K562 (cell line): Measurements from ENCODE around the gene RGL4. TPM values are rescaled to one million over a fixed set of nuclear protein-coding genes. Genes with fewer than 3 reads are reported as not detected.

Experiments
- ADNP ChIP-seq: fragments of 200-800 bp; sonication (Bioruptor generic); IDR thresholded peaks from 2 replicates; pipeline ENCODE4 v1.6.1; 2016; ENCODE audit warnings: missing genetic modification characterization, missing compliant biosample characterization
- CBFB ChIP-seq: sonication (generic); formaldehyde crosslinking; IDR thresholded peaks from 2 replicates; pipeline ENCODE4 v1.4.0; 2020; ENCODE audit warnings: mild to moderate bottlenecking, missing genetic modification reagents
- COPS2 ChIP-seq: fragments of 450-650 bp; conservative IDR thresholded peaks from 2 replicates; pipeline ENCODE4 v1.6.1; 2016; ENCODE audit warnings: mild to moderate bottlenecking, moderate library complexity
- ETV1 ChIP-seq: fragments of 450-650 bp; conservative IDR thresholded peaks from 2 replicates; pipeline ENCODE4 v1.6.1; 2016; ENCODE audit warnings: missing genetic modification characterization, control low read depth, low read depth, missing compliant biosample characterization
- KDM5B ChIP-seq: fragments of 200-600 bp; sonication (generic); IDR thresholded peaks from 2 replicates; pipeline ENCODE4 v1.6.1; 2012; ENCODE audit warnings: low read depth, mild to moderate bottlenecking, moderate library complexity, low read length, control low read depth, inconsistent platforms; ENCODE audit not compliant: insufficient replicate concordance
- NCOA6 ChIP-seq: fragments of 450-650 bp; IDR thresholded peaks from 2 replicates; pipeline ENCODE4 v1.6.1; 2017; ENCODE audit warnings: mild to moderate bottlenecking
- RUNX1 ChIP-seq: sonication (generic); IDR thresholded peaks from 2 replicates; pipeline ENCODE4 v1.6.1; 2016; ENCODE audit warnings: antibody characterized with exemption, low read depth
- XRCC3 ChIP-seq: fragments of 450-650 bp; IDR thresholded peaks from 2 replicates; pipeline ENCODE4 v1.6.1; 2017; ENCODE audit warnings: mild to moderate bottlenecking, moderate library complexity
- ZNF197 ChIP-seq: fragments of 200-800 bp; sonication (Bioruptor generic); IDR thresholded peaks from 2 replicates; pipeline ENCODE4 v1.6.1; 2016; ENCODE audit warnings: low read depth, missing genetic modification characterization, missing compliant biosample characterization
- ZNF436 ChIP-seq: fragments of 250-450, 450-650 bp; sonication (Bioruptor Pico); formaldehyde crosslinking; IDR thresholded peaks from 2 replicates; pipeline ENCODE4 v1.7.0; 2020; ENCODE audit warnings: mild to moderate bottlenecking
- polyA plus RNA-seq, 8 experiments: library from polyadenylated mRNA; depleted of rRNA in 4 of 8; stranded (reverse) in 5 of 8; unstranded in 3 of 8; fragments of >200 nt; fragmentation: Nextera tagmentation in 2 of 8; fragmentation: Illumina TruSeq in 1 of 8; extraction: Ambion mirVana in 2 of 8; extraction: Trizol in 1 of 8; gene quantifications; 2 replicates each; pipeline versions ENCODE4 v1.2.1 to v1.2.3, GENCODE V29; 2011 to 2014; ENCODE audit warnings: inconsistent platforms in 1 of 8, missing spikeins in 1 of 8
- total RNA-seq, 7 experiments: library from RNA; depleted of rRNA in 6 of 7; stranded (reverse); fragments of >200 nt in 6 of 7; fragmentation: Illumina TruSeq in 2 of 7; extraction: Trizol in 2 of 7; gene quantifications; 2 replicates each; pipeline versions ENCODE4 v1.2.1 to v1.2.3, GENCODE V29; 2011 to 2021; ENCODE audit warnings: low replicate concordance in 1 of 7
- TF ChIP-seq, protein P1 (sequence below): fragments of 450-650 bp; formaldehyde crosslinking; conservative IDR thresholded peaks from 2 replicates; pipeline ENCODE4 v1.4.0; 2022; ENCODE audit warnings: mild to moderate bottlenecking, missing genetic modification characterization
- TF ChIP-seq, protein P2 (sequence below): sonication (generic); formaldehyde crosslinking; IDR thresholded peaks from 2 replicates; pipeline ENCODE4 v1.8.1; 2023; ENCODE audit warnings: missing genetic modification reagents, mild to moderate bottlenecking, borderline replicate concordance
- TF ChIP-seq, protein P3 (sequence below): fragments of 250-450 bp; sonication (Bioruptor Pico); IDR thresholded peaks from 2 replicates; pipeline ENCODE4 v1.5.0; 2021
- TF ChIP-seq, protein P4 (sequence below), 2 experiments: fragments of 450-650 bp in 1 of 2; sonication (generic) in 1 of 2; formaldehyde crosslinking; conservative IDR thresholded peaks; 2 replicates each; pipeline versions ENCODE4 v1.4.0 to v1.8.1; 2020 to 2022; ENCODE audit warnings: mild to moderate bottlenecking in 1 of 2, missing genetic modification reagents in 1 of 2

The RGL4 gene
- total and polyA plus RNA-seq, 9 of the 15 experiments (the other 6 are each of a cell fraction or from before 2014, with no cell fraction given), result not detected

DNA sequence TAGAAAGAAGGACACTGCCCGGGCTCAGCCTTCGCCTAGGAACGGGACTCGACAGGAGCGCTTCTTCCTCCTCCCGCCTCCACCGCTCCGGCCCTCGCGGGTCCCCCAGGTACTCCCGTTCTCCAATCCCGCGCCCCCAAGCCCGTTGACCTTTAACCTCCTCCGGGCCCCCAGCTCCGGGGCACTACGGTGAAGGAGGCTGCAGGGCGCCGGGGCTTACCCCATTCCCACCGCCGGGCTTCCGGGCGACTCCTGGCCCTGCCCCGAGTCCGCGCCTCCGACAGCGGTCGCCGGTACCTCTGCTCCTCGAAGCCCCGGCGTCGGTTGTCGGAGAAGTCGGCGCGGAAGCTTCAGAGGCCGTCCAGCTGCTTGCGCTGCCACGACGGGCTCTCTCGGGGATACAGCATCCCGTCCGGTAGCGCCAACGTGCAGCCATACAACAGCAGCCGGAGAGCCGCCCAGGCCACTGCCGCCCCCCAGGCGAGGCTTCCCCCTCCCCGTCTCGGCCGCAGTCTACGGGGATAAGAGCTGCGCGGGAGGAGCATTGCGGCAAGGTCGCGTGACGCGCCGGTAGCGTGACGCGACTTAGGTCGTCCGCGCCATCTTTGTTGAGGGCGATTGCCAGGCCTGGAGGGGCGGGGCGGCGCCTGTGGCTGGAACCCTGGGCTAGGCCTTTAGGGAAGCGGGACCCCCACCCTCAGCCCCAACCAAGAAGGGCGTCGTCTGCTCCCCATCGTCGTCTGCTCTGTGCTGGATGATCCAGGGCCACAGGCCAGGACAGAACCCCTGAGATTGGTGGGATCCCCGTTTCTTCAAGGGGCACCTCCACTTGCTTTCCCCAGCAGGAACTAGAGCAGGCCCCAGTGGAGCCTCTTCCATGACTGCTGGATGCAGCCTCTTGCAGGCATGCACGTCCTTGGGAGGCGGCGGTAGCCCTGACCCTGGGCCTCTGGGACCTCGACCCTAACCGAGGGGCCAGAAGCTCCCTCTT, 26.3 kb downstream of the RGL4 start (continued):
- TF ChIP-seq, protein P1, sequence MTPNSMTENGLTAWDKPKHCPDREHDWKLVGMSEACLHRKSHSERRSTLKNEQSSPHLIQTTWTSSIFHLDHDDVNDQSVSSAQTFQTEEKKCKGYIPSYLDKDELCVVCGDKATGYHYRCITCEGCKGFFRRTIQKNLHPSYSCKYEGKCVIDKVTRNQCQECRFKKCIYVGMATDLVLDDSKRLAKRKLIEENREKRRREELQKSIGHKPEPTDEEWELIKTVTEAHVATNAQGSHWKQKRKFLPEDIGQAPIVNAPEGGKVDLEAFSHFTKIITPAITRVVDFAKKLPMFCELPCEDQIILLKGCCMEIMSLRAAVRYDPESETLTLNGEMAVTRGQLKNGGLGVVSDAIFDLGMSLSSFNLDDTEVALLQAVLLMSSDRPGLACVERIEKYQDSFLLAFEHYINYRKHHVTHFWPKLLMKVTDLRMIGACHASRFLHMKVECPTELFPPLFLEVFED, result no peak
- peak; percentile 94 for TF ChIP-seq NCOA6
- 0 out of 2 replicates have a peak, but pooled peaks have one; percentile 9 for TF ChIP-seq ETV1 (tag)
- no peak for TF ChIP-seq ZNF197 (CRISPR knock-in tag)
- TF ChIP-seq, protein P2, sequence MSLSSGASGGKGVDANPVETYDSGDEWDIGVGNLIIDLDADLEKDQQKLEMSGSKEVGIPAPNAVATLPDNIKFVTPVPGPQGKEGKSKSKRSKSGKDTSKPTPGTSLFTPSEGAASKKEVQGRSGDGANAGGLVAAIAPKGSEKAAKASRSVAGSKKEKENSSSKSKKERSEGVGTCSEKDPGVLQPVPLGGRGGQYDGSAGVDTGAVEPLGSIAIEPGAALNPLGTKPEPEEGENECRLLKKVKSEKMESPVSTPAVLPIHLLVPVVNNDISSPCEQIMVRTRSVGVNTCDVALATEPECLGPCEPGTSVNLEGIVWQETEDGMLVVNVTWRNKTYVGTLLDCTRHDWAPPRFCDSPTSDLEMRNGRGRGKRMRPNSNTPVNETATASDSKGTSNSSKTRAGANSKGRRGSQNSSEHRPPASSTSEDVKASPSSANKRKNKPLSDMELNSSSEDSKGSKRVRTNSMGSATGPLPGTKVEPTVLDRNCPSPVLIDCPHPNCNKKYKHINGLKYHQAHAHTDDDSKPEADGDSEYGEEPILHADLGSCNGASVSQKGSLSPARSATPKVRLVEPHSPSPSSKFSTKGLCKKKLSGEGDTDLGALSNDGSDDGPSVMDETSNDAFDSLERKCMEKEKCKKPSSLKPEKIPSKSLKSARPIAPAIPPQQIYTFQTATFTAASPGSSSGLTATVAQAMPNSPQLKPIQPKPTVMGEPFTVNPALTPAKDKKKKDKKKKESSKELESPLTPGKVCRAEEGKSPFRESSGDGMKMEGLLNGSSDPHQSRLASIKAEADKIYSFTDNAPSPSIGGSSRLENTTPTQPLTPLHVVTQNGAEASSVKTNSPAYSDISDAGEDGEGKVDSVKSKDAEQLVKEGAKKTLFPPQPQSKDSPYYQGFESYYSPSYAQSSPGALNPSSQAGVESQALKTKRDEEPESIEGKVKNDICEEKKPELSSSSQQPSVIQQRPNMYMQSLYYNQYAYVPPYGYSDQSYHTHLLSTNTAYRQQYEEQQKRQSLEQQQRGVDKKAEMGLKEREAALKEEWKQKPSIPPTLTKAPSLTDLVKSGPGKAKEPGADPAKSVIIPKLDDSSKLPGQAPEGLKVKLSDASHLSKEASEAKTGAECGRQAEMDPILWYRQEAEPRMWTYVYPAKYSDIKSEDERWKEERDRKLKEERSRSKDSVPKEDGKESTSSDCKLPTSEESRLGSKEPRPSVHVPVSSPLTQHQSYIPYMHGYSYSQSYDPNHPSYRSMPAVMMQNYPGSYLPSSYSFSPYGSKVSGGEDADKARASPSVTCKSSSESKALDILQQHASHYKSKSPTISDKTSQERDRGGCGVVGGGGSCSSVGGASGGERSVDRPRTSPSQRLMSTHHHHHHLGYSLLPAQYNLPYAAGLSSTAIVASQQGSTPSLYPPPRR, result no peak
- TF ChIP-seq COPS2, result no peak
- TF ChIP-seq ZNF436, result no peak
- TF ChIP-seq CBFB, result peak; percentile 19; the same call in 1 of the 2 replicates
- no peak for TF ChIP-seq XRCC3
- no peak for TF ChIP-seq ADNP
- peak; percentile 72 for TF ChIP-seq KDM5B
- TF ChIP-seq RUNX1, result 0 out of 2 replicates have a peak, but pooled peaks have one; percentile 52
- TF ChIP-seq, protein P3, sequence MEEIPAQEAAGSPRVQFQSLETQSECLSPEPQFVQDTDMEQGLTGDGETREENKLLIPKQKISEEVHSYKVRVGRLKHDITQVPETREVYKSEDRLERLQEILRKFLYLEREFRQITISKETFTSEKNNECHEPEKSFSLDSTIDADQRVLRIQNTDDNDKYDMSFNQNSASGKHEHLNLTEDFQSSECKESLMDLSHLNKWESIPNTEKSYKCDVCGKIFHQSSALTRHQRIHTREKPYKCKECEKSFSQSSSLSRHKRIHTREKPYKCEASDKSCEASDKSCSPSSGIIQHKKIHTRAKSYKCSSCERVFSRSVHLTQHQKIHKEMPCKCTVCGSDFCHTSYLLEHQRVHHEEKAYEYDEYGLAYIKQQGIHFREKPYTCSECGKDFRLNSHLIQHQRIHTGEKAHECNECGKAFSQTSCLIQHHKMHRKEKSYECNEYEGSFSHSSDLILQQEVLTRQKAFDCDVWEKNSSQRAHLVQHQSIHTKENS (CRISPR knock-in tag), result no peak
- TF ChIP-seq, protein P4, sequence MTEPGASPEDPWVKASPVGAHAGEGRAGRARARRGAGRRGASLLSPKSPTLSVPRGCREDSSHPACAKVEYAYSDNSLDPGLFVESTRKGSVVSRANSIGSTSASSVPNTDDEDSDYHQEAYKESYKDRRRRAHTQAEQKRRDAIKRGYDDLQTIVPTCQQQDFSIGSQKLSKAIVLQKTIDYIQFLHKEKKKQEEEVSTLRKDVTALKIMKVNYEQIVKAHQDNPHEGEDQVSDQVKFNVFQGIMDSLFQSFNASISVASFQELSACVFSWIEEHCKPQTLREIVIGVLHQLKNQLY (CRISPR knock-in tag; conservative IDR thresholded peaks at IDR 0.05), result no peak
